Psoas muscle (tissue), 8 donors: Measurements from ENCODE around the gene KRT17. TPM values are rescaled to one million over a fixed set of nuclear protein-coding genes. Genes with fewer than 3 reads are reported as not detected.

Experiments
- ATAC-seq, 4 donors: fragments of 200-7000 bp; cut with Tn5 transposase; one replicate each; pipeline ENCODE4 v1.9.1; 2020; ENCODE audit warnings: moderate library complexity in 3 of 4, mild to moderate bottlenecking in 2 of 4
- DNase-seq, 2 donors: peaks; one replicate each; pipeline ENCODE4 v3.0.0-alpha.2; 2020
- H3K27ac ChIP-seq: fragments of 200-600 bp; one replicate; pipeline ENCODE4 v1.8.0; 2022
- H3K27me3 ChIP-seq, 3 donors: fragments of 200-600 bp in 1 of 3; one replicate each; pipeline versions ENCODE4 v1.6.1 to v1.8.0; 2013 to 2022; ENCODE audit warnings: low read length in 2 of 3, mild to moderate bottlenecking in 2 of 3, moderate library complexity in 1 of 3; ENCODE audit not compliant: insufficient read depth in 3 of 3
- H3K36me3 ChIP-seq, 2 donors: fragments of 200-600 bp in 1 of 2; one replicate each; pipeline versions ENCODE4 v1.6.1 to v1.8.0; 2013 to 2022; ENCODE audit warnings: low read depth in 1 of 2, mild to moderate bottlenecking in 1 of 2, moderate library complexity in 1 of 2; ENCODE audit not compliant: insufficient read depth in 1 of 2
- H3K4me1 ChIP-seq: fragments of 200-600 bp; one replicate; pipeline ENCODE4 v1.8.0; 2022
- H3K4me3 ChIP-seq: fragments of 200-600 bp; one replicate; pipeline ENCODE4 v1.8.0; 2022; ENCODE audit warnings: mild to moderate bottlenecking
- H3K9me3 ChIP-seq: fragments of 200-600 bp; one replicate; pipeline ENCODE4 v1.8.0; 2022
- CTCF ChIP-seq: fragments of 200-600 bp; IDR thresholded peaks from one replicate; pipeline ENCODE4 v1.8.0; 2022; ENCODE audit warnings: antibody characterized with exemption
- WGBS, 3 donors: extraction: QIAGEN DNeasy Blood & Tissue Kit; methylation state at CpG; one replicate each; pipeline versions ENCODE4 v1.1.6 to v1.1.7; 2013; 5-methylcytosine and 5-hydroxymethylcytosine counted together
- intact Hi-C, 2 donors: fragments of 100-400 bp; cut with DNase I; formaldehyde crosslinking; loops; one replicate each; pipeline versions ENCODE4 v1.11.0 to v1.14.2; 2022
- polyA plus RNA-seq, 3 donors: library from polyadenylated mRNA; stranded (reverse); fragments of 200-250 nt; gene quantifications; one replicate each; pipeline ENCODE4 v1.2.3, GENCODE V29; 2013
- total RNA-seq, 4 donors: library from RNA; stranded (reverse); fragmentation: NEBNext Ultra II Directional in 2 of 4; extraction: Animal tissue kit (Norgen Biotek cat#: 25700) in 2 of 4; gene quantifications; one replicate each; pipeline versions ENCODE4 v1.2.1 to v1.2.4, GENCODE V29; 2021 to 2023
- donor health status: healthy with polysubstance abuse.
- donor health status: DM: no; HTN: no; CAD: no; lungs with moderate emphysema.
- donor health status: Bipolar disorder and iron deficiency.
- donor health status: healthy.
- donor health status: DM: yes; HTN: yes; CAD: no.
- donor health status: DM: no; HTN: no; CAD: no.
- donor health status: DM: no; HTN: no; CAD: no.
- donor health status: DM: yes; HTN: yes; CAD: no.

Gene KRT17
- total and polyA plus RNA-seq, 7 donors = 0.10 to 0.38 (median 0.20) TPM; not detected in 4

- DNase-seq (peak in 1 of 2 donors; percentile 38), ATAC-seq (no peak)
- intact Hi-C loops = no loop called here
- 76 to 84% (median 78%) methylated on average over 23 to 24 of the region's 24 CpGs for WGBS, 3 donors
- H3K9me3 ChIP-seq = no peaks in the 10 kb centered on the region
- no peaks in the 10 kb centered on the region for H3K4me1 ChIP-seq
- H3K36me3 ChIP-seq = no peaks in the 10 kb centered on the region
- no peak overlapping the region for H3K27ac ChIP-seq
- H3K27me3 ChIP-seq = no peaks in the 10 kb centered on the region
- H3K4me3 ChIP-seq = no peak overlapping the region
- no peak for TF ChIP-seq CTCF
Measured at GRCh38 chr17:41654678-41655607, 30.6 kb upstream of the KRT17 start.

- 69 to 77% (median 74%) methylated on average over 14 of the region's 14 CpGs for WGBS, 3 donors
Measured at GRCh38 chr17:41653892-41654677, 29.7 kb upstream of the KRT17 start.

GRCh38 chr17:41653421-41653820 is 29.0 kb upstream of the KRT17 start:
- WGBS, 3 donors = 88 to 92% (median 91%) methylated on average over 4 to 5 of the region's 5 CpGs
- ATAC-seq (no peak), DNase-seq (peak in 1 of 2 donors; percentile 34)
- H3K4me3 ChIP-seq = no peak overlapping the region
- no peak overlapping the region for H3K27ac ChIP-seq
- H3K4me1 ChIP-seq = peaks cover 4% of the 10 kb centered on the region
- no peaks in the 10 kb centered on the region for H3K36me3 ChIP-seq
- intact Hi-C loops = no loop called here
- no peak for TF ChIP-seq CTCF
- no peaks in the 10 kb centered on the region for H3K9me3 ChIP-seq
- no peaks in the 10 kb centered on the region for H3K27me3 ChIP-seq

More at GRCh38 chr17:41653892-41654677, 29.7 kb upstream of the KRT17 start:
- no peak for TF ChIP-seq CTCF
- Histone ChIP-seq H3K4me1 (no peaks in the 10 kb centered on the region), H3K36me3 (no peaks in the 10 kb centered on the region), H3K4me3 (no peak overlapping the region), H3K27ac (no peak overlapping the region), H3K27me3 (no peaks in the 10 kb centered on the region), H3K9me3 (no peaks in the 10 kb centered on the region)
- ATAC-seq (no peak), DNase-seq (peak in 1 of 2 donors; percentile 48)
- intact Hi-C loops = no loop called here

GRCh38 chr17:41652461-41652970 is 28.1 kb upstream of the KRT17 start:
- intact Hi-C loops = no loop called here
- Histone ChIP-seq H3K27me3 (no peaks in the 10 kb centered on the region), H3K27ac (no peak overlapping the region), H3K36me3 (no peaks in the 10 kb centered on the region), H3K4me3 (no peak overlapping the region), H3K4me1 (peaks cover 9% of the 10 kb centered on the region), H3K9me3 (no peaks in the 10 kb centered on the region)
- DNase-seq = peak in 1 of 2 donors; percentile 32
- no peak for TF ChIP-seq CTCF
- no peak for ATAC-seq
- WGBS, 3 donors = 59 to 67% (median 67%) methylated on average over 5 of the region's 5 CpGs
